ENCODE data around the gene TRIM16.
"Not testable (repeated sequence)": the region's sequence is repeated elsewhere in the genome, so short reads cannot be mapped to it uniquely, and the experiment has no call there.

Gene TRIM16

GRCh38 chr17:15613111-15613510 lies 71.0 kb downstream of the TRIM16 start:
- DNase-seq = not testable (repeated sequence)

GRCh38 chr17:15592960-15593359 lies 91.2 kb downstream of the TRIM16 start:
- DNase-seq = not testable (repeated sequence)

- DNase-seq = not testable (repeated sequence)
Measured at GRCh38 chr17:15591986-15592385, 92.1 kb downstream of the TRIM16 start.

GRCh38 chr17:15590844-15591243 lies 93.3 kb downstream of the TRIM16 start:
- DNase-seq = not testable (repeated sequence)

- not testable (repeated sequence) for DNase-seq
Measured at GRCh38 chr17:15589544-15590536, 94.3 kb downstream of the TRIM16 start.

- peak; percentile 36 for DNase-seq
Measured at GRCh38 chr17:15588017-15588416, 96.1 kb downstream of the TRIM16 start.

GRCh38 chr17:15583313-15583712 lies 100.8 kb downstream of the TRIM16 start:
- not testable (repeated sequence) for DNase-seq

- not testable (repeated sequence) for DNase-seq
Measured at GRCh38 chr17:15581462-15581861, 102.6 kb downstream of the TRIM16 start.
